Amniotic stem cell (primary cell): ENCODE data around the gene FZD1.
"Not testable (repeated sequence)": the region's sequence is repeated elsewhere in the genome, so short reads cannot be mapped to it uniquely, and the experiment has no call there.

Source experiments
- DNase-seq: peaks from one replicate; lab custom pipeline; 2025; lab: John Stamatoyannopoulos, UW

The FZD1 gene

GRCh38 chr7:91297939-91298338 lies 33.7 kb downstream of the FZD1 start:
- DNase-seq = no peak

GRCh38 chr7:91299952-91300775 lies 35.9 kb downstream of the FZD1 start:
- no peak for DNase-seq

- DNase-seq = no peak
Measured at GRCh38 chr7:91302794-91303193, 38.6 kb downstream of the FZD1 start.

- no peak for DNase-seq
Measured at GRCh38 chr7:91306266-91306665, 42.0 kb downstream of the FZD1 start.

- DNase-seq = no peak
Measured at GRCh38 chr7:91307467-91307866, 43.2 kb downstream of the FZD1 start.

- DNase-seq = not testable (repeated sequence)
Measured at GRCh38 chr7:91308191-91308590, 44.0 kb downstream of the FZD1 start.

- no peak for DNase-seq
Measured at GRCh38 chr7:91310830-91311460, 46.7 kb downstream of the FZD1 start.

- DNase-seq = no peak
Measured at GRCh38 chr7:91311839-91312238, 47.6 kb downstream of the FZD1 start.

- no peak for DNase-seq
Measured at GRCh38 chr7:91313113-91313512, 48.9 kb downstream of the FZD1 start.

GRCh38 chr7:91314591-91315323 lies 50.5 kb downstream of the FZD1 start:
- DNase-seq = no peak

GRCh38 chr7:91316426-91316825 lies 52.2 kb downstream of the FZD1 start:
- no peak for DNase-seq

GRCh38 chr7:91319351-91319750 lies 55.1 kb downstream of the FZD1 start:
- DNase-seq = no peak

GRCh38 chr7:91320366-91321078 lies 56.3 kb downstream of the FZD1 start:
- DNase-seq = no peak
